Right lobe of liver (tissue), 4 donors: ENCODE measurements around the gene IGF2BP3.

Experiments used
- CTCF ChIP-seq, 4 donors: fragments of 200-600 bp in 3 of 4; fragments of 450-650 bp in 1 of 4; IDR thresholded peaks; one replicate each; pipeline versions ENCODE4 v1.5.1 to v1.8.0; 2016 to 2022; ENCODE audit warnings: antibody characterized with exemption in 4 of 4, mild to moderate bottlenecking in 2 of 4
- POLR2A ChIP-seq: fragments of 450-650 bp; IDR thresholded peaks from one replicate; pipeline ENCODE4 v1.6.1; 2017; ENCODE audit warnings: antibody characterized with exemption, mild to moderate bottlenecking
- donor health status: DM: no; HTN: no; CAD: no.
- donor health status: DM: no; HTN: no; CAD: no.
- donor health status: DM: no; HTN: yes; CAD: no.

DNA sequence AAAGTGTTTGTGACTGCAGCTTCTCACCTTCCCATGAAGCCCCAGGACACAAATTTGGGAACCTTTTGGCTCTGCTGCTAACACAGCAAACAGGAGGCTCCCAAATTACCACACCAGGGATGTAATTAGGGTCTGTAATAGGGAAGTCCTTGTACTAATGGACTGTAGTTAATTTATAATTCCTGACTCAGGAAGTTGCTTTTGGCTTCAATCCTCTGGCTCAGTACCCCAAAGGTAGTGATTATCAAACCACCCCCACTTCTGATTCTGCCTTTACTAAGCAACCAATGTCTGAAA is 174.9 kb downstream of the IGF2BP3 start:
- TF ChIP-seq POLR2A (no peak), CTCF (IDR thresholded peaks at IDR 0.05) (no peak)
